GOT3 (cell line): ENCODE results near the gene SF3B5.
"Not testable (repeated sequence)": the region's sequence is repeated elsewhere in the genome, so short reads cannot be mapped to it uniquely, and the experiment has no call there.

Source experiments
- DNase-seq: peaks from one replicate; lab custom pipeline; 2025; ENCODE audit warnings: mixed read lengths; lab: John Stamatoyannopoulos, UW

The SF3B5 gene

DNA sequence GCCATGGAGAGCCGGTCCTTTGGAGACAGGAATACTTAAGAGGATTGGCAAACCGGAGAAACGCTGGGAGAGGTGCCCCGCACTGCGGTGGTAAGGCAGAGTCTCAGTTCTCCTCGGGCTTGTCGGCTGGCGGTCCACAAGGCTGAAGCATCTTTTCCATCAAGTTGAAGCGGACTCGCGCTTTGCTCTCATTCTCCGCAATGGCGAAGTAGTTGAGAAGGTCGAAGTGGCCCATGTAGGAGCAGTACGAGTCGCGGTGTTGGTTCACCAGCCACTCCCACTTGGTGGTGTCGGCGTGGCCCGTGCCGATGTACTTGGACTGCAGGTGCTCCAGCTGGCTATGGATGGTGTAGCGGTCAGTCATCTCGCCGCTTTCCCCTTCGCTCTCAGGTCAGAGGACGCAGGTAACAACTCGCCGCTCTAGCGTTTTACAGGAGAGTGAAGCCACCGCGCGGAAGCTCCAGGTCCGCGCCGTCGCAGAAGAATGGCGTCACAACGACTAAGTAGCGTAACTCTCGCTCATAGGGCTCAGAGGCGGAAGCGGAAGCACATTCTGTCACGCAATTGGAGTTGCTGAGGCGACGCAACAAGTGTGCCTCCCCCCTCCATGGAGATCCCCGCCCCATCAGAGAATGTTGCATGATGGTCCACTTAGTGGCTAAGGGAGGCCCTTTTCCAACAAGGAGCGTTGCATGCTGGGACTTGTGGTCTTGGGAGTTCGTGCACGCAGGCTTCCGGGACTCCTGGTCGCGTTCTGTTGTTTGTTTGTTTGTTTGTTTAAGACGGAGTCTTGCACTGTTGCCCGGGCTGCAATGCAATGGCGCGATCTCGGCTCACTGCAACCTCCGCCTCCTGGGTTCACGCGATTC, at the start of gene SF3B5:
Gene SF3B5, minus strand, starts transcription at position 440 of the 869 bp plus-strand sequence. Its CDS starts 76 bp downstream, at position 364.
- peak; percentile 89 for DNase-seq

DNA sequence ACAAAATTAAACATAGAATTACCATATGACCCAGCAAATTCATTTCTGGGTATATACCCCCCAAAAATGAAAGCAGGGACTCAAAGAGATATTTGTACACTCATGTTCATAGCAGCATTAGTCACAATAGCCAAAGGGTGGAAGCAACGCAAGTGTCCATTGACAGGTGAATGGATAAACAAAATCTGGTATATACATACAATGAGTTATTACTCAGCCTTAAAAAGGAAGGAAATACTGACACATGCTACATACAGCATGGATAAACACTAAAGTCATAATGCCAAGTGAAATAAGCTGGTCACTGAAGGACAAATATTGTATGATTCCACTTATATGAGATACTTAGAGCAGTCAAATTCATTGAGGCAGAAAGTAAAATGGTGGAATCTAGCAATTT, 49.6 kb upstream of the SF3B5 start:
- no peak for DNase-seq

DNA sequence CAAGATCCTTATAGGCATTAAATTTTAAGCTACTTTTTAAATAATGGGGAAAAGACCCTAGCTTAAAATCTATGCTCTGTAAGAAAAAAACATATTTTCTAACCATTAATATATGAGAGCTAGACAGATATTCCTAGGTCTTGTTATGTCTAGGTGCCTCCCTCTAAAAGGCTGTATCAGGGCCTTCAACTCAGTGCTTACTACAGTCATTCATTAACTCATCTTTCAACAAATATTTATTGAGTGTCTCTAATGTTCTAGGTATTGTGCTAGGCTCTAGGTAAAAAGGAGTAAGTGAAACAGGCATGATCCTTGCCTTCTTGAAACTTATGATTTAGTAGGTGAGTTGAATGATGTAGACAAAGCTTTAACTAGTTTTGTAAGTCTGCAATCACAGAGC, 48.5 kb upstream of the SF3B5 start:
- DNase-seq, result no peak

DNA sequence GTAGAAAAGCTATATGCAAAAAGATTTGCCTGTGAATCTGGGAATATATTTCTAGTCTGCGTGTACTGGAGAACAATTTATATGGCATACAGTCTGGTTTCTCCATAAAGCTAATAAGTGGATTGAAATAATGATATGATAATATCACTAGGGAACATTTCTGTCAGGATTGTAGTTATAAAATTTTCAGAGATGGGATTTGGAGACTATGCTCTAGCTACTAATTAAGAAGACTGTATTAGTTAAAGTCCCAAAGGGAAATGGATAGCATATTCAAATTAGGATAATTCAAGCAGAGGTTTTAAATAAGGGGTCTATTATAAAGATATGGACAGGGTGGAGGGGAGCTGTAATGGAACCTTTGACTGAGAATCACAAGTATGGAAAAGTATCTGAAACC, 47.7 kb upstream of the SF3B5 start:
- no peak for DNase-seq

DNA sequence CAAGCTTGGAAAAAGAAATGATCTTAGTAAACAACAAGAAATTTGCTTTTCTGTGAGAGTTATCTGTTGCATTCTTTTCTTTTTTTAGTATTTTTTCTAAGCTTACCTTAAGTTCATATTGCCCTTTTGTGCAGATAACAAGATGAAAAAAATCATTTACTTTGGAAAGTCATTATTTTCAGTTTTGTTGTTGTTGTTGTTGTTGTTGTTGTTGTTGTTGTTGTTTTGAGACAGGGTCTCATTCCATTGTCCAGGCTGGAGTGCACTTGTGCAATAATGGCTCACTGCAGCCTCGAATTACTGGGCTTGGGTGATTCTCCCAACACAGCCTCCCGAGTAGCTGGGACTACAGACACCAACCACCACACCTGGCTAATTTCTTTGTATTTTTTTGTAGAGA, 46.1 kb upstream of the SF3B5 start:
- no peak for DNase-seq

DNA sequence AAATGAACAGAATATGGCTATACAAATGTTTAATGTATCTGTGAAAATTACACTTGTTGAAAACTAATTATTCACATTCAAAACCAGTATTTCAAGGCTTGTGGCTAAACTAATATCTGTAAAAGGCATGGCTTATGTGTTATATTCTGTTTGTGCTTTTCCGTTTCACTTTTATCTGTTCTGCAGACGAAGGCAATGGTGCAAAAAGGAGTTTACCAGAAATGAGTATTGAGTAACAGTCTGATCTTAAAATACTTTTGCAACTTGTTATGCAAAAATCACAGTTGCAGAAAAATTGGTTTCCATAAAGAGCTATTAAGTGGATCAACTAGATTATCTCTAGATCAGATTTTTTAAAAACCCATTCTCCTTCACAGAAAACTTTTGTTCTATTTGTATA, 45.5 kb upstream of the SF3B5 start:
- no peak for DNase-seq

DNA sequence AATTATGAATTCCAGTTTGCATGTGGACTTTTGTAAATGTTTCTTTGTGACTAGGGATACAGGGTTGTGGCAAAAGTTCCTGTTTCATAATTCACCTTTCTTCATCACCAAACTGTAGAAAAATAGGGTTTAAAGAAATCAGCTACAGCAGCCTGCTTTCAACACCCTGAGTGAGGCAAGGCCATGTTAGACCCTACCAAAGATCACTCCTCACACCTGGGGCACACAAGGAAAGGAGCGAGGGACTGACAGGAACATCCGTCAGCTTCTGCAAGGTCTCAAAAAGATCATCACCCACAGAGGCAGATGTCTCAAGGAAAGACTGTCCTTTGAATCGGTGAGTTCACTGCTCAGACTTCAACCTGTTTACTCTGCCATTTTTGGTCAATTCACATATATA, 44.4 kb upstream of the SF3B5 start:
- no peak for DNase-seq

DNA sequence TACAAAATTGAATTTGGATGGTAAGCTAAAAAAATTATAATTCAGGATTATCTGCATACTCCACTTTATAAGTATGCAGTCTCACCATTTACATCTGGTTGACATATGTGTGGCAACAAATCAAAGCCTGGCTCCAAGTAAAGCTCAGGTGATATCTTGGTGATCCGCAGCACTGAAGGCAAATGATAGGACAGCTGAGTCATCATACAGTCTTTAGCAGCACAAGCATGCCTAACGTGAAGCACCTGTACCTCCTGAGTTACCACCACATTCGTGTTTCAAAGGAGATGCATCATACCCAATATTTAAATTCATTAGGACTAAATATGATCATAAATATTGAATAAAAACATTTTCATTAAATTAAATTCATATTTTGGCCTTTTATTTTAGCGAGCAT, 43.2 kb upstream of the SF3B5 start:
- DNase-seq, result no peak

DNA sequence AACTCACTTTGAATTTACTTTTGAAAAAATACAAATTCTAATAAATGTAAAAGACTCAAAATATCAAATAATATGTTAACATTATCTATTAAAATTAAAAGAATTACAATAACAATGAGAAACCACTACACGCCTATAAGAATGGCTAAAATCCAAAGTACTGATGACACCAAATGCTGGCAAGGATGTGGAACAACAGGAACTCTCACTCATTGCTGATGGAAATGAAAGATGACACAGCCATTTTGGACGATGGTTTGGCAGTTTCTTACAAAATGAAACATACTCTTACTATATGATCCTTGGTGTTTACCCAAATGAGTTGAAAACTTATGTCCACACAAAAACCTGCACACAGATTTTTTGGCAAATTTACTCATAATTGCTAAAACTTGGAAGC, 39.4 kb upstream of the SF3B5 start:
- no peak for DNase-seq

DNA sequence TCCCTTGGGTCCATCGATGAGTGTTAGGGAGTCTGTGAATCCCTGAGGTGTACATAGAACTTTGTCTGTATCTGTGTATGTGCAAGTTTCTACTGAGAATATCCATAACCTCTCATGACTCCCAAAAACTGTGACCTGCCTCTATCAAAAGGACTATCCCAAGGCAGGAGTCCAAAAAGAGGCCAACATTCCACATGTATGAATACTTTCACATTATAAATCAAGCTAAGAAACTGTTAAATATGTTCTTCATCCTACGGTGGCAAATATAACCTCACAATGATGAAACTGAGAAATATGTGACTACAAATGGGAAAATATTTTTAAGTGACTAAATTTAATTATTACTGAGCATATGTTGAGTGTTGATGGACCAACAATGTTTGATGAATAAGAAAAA, 38.8 kb upstream of the SF3B5 start:
- DNase-seq, result no peak

DNA sequence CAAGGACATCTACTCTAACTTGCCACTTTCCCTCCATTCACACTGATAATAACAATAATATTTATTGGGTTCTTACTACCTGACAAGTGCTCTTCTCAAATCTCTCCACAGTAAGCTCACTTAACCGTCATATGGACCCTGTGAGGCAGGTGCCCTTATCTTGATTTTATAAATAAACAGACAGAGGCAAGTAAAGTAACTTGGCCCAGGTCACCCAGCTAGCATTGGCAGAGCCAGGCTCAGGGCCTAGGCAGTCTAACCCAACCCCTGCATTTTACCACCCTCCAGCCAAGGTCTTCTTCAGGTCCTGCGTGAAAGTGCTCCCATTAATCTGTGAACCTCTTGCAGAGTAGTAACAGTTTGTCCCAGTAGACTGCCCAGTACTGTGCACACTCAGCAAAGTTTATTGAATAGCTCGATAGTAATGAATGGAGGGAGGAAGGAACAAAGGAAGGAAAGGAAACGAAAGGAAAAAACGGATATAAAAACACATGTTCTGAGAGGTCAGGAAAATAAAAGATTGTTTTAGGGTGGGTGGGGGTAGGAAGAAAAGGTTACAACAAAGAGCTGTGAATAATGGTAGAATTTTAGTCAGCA, 38.0 kb upstream of the SF3B5 start:
- DNase-seq, result no peak

DNA sequence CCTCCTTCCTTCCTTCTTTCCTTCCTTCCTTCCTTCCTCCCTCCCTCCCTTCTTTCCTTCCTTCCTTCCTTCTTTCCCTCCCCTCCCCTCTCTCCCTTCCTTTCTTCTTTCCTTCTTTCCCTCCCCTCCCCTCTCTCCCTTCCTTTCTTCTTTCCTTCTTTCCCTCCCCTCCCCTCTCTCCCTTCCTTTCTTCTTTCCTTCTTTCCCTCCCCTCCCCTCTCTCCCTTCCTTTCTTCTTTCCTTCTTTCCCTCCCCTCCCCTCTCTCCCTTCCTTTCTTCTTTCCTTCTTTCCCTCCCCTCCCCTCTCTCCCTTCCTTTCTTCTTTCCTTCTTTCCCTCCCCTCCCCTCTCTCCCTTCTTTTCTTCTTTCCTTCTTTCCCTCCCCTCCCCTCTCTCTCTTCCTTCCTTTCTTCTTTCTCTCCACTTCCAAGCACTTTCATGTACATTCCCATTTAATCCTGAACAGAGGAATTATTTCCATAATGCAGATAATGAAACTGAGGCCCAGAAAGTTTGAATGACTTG, 36.9 kb upstream of the SF3B5 start:
- not testable (repeated sequence) for DNase-seq

DNA sequence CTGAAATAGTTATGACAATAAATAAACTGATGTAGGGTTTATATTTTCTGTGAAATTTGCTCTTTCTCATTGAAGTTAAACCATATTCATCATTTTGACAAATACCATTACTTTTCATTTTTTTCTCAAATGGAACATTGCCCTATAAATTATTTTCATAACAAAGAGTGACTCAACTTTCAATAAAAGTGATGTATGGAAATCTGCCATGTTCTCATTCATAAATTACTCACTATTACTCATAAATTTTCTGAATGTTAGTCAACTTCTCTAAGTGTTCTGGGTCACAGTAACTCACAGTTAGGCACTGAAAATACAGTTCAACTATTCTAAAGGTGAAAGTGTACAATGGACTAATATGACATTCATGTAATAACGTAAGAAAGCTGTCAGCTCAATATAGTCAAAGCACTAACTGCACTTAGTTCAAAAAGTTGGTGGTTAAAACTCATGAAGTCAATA, 35.9 kb upstream of the SF3B5 start:
- DNase-seq, result no peak

DNA sequence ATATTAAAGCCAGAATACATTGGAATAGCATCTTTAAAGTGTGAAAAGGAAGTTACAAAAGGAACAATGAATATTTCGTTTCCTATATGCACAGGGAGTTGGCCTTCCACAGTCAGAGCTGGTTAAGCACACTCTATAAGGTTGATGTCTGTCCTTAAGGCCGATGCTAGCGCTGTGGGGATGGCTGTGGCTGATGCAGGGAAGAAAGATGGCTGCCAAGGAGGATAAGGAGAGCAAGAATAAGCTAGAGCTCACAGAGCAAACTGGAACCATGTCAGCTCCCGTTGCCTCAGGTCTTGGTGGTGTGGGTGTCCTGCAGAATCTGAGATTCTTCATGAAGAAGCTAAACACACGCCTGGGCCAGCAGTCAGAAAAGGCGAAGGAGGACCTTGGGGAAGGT, 34.1 kb upstream of the SF3B5 start:
- no peak for DNase-seq

DNA sequence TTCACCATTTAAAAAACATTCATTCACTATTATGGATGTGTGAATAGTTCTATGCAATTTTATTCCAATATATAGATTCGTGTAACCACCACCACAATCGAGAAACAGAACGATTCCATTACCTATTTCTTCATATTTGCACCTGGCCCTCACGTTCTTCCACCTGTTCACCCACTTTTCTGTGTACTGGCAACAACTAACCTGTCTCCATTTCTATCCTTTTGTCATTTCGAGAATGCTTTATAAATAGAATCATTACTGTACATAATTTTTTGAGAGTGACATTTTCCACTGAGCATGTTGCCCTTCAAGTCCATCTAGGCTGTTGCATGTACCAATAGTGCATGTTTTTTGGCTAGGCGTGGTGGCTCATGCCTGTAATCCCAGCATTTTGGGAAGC, 31.7 kb upstream of the SF3B5 start:
- DNase-seq, result no peak

DNA sequence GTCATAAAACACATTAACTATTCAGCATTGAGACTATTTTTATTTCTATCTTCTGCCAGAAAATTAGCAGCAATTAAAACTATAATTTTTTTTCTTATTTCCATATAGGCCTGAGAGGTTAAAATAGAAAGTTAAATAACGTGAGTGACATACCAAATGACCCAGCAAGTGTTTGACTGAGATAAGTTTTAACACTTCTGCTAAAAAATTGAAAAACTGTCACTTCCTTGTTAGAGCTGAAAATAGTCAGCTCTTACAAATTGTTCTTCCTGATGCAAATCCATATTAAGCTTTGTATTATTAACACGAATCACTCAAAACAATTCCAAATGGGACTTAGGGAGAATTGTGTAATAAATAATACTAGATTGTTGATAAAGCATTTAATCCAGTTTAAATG, 28.5 kb upstream of the SF3B5 start:
- no peak for DNase-seq

DNA sequence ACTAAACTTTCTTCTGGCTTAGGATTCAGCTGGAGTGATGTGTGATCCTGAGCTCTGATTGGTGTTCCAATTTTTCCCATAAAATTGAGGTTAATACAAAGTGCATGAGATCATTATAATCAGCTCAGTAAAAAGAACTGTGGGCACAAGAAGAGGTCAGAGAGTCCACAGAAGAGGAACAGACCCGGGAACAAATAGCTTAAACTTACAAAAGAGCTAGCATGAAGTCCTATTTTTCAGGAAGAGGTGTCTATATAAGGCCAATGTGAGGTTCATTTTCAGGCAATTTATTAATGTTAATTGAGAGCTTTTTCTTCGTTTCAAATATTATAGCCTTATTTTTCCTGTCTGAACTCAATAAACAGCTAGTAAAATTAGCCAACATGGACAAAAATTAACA, 28.0 kb upstream of the SF3B5 start:
- no peak for DNase-seq

DNA sequence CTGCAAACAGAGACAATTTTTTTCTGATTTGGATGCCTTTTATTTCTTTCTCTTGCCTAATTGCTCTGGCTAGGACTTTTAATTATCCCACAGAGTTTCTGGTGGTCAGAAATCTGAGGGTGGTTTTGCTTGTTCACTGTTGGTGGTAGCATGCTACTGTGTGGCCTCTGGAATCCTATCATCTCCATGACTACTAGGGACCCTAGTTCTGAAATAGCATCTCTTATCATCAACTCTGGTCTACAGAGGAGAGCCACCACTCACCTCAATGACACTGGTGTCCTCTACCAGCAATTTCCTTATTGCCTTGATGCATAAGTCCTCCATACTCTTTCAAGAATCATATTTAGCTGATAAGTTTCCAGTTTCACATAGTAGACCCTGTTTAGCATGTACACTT, 27.5 kb upstream of the SF3B5 start:
- DNase-seq, result no peak

DNA sequence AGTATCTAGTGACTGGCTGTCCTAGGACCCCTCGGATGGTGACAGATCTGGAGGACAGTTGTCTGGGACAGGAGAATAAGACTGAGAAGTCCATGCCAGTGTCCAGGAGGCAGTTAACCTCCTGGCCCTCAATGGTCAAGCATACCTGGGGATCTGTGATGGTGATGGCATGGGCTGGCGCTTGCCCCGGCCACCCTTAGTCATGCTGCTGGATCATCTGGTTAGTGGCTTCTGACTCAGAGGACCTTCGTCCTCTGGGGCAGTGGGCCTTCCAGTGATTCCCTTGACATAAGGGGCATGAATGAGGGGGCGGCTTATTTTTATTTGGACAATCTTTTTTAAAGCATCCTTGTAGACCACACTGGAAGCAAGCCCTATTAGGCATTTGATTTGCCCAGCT, 24.0 kb upstream of the SF3B5 start:
- DNase-seq, result no peak

DNA sequence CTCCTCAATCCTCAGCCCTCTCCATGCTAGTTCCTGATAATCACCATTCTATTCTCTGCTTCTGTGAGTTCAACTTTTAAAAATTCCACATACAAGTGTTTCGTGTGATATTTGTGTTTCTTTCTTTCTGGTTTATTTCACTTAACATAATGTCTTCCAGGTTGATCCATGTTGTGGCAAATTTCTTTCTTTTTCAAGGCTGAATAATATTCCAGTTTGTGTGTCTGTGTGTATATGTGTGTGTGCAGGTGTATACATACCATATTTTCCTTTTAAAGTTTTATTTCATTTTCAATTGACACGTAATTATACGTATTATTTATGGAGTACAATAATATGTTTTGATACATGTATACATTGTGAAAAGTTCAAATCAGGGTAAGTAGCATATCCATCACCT, 19.8 kb upstream of the SF3B5 start:
- no peak for DNase-seq

DNA sequence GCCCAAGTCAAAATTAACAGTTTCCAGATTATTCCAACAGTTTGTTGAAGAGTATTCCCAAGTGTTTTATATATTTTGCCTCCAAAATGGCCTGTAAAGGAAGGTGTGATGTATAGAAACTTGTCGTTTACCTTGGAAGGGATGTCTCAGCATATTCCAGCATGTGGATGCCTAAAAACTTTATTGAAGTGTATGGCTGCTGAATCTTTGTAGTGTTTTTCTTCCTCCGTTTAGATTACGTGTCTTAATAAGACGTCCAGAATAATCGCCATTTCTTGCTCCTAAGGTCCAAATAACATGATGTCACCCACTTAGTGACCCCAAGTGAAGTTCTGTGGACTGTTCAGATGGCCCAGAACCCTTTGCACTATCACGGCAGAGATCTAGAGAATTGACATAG, 18.0 kb upstream of the SF3B5 start:
- no peak for DNase-seq

DNA sequence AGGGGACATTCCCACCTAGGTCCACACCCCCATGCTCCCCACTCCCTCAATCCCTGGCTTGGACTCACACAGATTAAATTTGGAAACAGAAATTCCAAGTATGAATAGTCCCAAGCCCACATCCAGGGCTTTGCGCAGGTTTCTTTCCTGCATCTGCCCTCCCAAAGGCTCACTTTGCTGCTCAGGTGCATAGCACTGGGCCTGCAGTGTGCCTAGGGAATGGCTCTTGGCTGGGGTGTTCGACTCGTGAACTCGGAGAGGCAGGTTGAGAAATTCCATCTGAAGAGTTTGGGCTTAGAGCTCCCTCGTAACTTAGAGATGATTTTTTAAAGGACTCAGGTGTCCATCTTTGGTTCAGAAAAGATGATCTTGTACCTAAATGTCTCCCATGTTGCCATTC, 14.8 kb upstream of the SF3B5 start:
- no peak for DNase-seq

DNA sequence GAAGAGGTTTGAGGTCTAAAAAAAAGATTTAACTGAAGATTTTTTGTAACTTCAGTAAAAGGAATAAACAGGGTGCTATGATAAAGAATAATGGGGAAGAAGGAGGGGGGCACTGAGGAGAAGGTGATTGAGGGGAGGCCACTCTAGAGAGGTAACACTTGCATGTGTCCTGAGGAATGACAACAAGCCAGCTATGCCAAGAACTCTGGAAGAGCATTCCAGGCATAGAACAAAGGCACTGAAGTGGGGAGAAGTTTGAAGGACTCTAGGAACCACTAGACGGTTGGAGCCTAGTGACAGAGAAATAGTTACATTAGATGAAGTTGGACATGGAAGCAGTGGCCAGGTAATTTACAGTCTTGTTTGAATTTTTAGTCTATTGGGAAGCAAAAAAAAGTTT, 10.8 kb upstream of the SF3B5 start:
- no peak for DNase-seq
